Inferior parietal cortex (tissue), 1 donor: Measurements from ENCODE around the gene SCN11A.
"Not testable (repeated sequence)": the region's sequence is repeated elsewhere in the genome, so short reads cannot be mapped to it uniquely, and the experiment has no call there.

Experiments used
- DNase-seq: peaks from one replicate; pipeline ENCODE4 v3.0.0-alpha.2; 2016; ENCODE audit errors: extremely low spot score

The SCN11A gene

GRCh38 chr3:39065197-39065596 is 13.5 kb upstream of the SCN11A start:
- DNase-seq: peak; percentile 33

GRCh38 chr3:39064646-39065045 is 12.9 kb upstream of the SCN11A start:
- DNase-seq: no peak

GRCh38 chr3:39063143-39063542 is 11.4 kb upstream of the SCN11A start:
- no peak for DNase-seq

DNA sequence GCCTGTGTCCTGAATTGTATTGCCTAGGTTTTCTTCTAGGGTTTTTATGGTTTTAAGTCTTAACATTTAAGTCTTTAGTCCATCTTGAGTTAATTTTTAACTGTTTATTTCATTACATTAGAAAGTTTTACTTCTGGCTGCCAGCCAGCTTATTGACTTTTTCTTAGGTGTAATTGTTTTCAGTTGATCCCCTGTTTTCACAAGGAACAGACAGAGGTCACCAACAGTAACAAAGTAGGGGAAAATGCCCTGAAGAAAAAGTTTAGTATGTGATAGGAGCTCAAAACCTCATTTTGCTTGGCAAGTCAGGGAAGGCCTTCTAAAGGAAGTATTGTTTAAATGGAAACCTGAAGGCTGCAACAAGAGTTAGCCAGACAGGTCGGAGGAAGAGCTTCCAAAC is 10.4 kb upstream of the SCN11A start:
- no peak for DNase-seq

- not testable (repeated sequence) for DNase-seq
These were observed 9.5 kb upstream of the SCN11A start for GRCh38 chr3:39061228-39061627.

- DNase-seq: no peak
These were observed 4.4 kb upstream of the SCN11A start for GRCh38 chr3:39056151-39056550.

GRCh38 chr3:39053696-39054095 is 2.0 kb upstream of the SCN11A start:
- no peak for DNase-seq

GRCh38 chr3:39052583-39052982 is 839 bp upstream of the SCN11A start:
- no peak for DNase-seq

DNA sequence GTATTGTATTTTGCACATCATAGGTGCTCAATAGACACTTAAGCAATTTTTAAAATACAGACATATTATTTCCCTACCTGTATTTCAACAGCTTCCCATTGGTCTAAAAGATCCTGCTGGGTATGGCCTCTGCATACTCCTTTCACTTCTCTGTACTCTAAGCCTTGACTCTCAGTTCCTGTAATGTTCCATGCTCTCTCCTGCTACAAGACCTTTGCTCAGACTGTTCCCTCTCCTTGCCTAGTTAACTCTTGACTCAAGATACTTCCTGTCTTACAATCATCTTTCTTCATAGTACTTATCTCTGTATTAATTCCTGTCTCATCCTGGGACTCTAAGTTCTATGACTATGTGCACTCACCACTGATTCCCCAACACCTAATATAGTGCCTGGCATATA is 1.7 kb downstream of the SCN11A start:
- no peak for DNase-seq

DNA sequence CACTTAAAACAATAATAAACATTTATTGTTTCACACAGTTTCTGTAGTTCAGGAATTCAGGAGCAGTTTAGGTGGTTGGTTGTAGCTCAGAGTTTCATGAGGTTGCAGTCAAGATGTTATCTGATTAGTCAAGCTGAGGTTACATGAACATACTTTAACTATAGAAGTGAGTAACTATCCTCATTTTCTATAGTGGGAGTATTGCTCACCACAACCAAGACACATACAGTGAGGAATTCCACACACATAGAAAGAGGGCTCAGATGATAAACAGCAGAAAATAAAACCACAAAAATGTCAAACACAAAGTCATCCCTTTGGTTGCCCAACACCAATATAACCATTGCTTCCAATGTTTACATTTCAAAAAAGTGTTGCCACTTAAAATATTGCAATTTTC is 13.6 kb downstream of the SCN11A start:
- no peak for DNase-seq

DNA sequence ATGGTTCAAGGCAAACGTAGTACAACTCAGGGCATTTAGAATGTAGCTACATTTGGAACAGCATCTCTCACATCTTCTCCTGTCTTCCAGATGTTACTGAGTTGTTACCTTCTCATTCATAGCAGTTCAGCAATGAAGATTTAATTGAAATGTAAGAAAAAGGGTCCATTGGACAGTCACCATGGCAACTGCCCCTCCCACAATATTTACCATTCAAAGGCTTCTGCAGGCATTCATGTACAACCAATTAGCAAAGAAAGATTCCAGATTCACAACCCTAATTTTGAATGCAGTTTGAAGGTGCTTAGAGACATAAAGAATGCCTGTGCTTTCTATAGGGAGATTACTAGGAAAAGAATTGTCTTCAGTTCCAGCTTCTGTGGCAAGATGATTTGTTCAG is 22.2 kb downstream of the SCN11A start:
- DNase-seq: no peak

DNA sequence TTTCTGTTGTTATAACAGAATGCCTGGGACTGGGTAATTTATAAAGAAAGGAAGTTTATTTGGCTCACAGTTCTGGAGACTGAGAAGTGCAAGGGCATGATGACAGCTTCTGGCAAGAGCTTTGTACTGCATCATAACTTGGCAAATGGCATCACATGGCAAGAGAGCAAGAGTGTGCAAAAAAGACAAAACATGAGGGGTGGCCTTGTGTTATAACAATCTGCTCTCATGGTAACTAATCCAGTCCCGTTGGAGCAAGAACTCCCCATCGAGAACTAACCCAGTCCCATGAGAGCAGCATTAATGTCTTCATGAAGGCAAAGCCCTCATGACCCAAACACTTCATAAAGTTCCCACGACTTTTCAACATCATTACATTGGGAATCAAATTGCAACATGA is 23.2 kb downstream of the SCN11A start:
- no peak for DNase-seq

GRCh38 chr3:39025222-39025970 is 26.3 kb downstream of the SCN11A start:
- no peak for DNase-seq

- no peak for DNase-seq
These were observed 27.2 kb downstream of the SCN11A start for GRCh38 chr3:39024497-39024896.

- DNase-seq: no peak
These were observed 29.5 kb downstream of the SCN11A start for GRCh38 chr3:39022286-39022630.

GRCh38 chr3:39021465-39022285 is 30.1 kb downstream of the SCN11A start:
- no peak for DNase-seq

DNA sequence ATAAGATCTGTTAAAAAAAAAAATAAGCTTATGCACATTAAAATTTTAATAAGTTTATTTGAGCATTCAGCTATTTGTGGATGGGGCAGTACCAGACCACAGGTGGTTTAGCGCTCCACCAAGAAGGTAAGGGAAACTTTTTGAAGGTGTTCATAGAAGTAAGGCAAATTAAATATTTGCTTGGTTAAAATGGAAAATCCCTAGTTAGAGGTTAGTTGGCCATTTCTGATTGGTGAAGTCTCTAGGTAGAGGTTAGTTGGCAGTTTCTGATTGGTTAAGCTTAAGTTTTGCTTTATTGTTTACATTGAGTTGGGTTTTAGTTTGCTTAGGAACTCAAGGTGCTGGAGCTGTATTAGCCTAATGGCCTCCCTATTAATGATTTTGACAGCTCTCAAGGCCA is 30.7 kb downstream of the SCN11A start:
- DNase-seq: no peak

GRCh38 chr3:39019299-39019698 is 32.4 kb downstream of the SCN11A start:
- no peak for DNase-seq

DNA sequence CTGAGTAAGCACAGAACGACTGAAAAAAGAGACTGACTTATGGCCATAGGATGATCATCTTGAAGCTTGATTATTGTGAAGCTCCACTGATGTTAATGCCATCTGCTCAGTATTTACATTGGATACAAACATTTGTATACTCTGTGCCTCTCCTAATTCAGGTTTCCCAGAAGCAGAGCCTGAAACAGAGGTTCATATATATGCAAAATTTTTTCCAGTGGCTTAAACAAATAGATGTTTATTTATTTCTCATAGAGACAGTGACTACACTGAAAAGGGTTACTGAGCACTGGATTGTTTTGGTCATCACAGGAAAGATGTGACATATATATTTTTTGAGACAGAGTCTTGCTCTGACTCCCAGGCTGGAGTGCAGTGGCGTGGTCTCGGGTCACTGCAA is 36.3 kb downstream of the SCN11A start:
- no peak for DNase-seq

DNA sequence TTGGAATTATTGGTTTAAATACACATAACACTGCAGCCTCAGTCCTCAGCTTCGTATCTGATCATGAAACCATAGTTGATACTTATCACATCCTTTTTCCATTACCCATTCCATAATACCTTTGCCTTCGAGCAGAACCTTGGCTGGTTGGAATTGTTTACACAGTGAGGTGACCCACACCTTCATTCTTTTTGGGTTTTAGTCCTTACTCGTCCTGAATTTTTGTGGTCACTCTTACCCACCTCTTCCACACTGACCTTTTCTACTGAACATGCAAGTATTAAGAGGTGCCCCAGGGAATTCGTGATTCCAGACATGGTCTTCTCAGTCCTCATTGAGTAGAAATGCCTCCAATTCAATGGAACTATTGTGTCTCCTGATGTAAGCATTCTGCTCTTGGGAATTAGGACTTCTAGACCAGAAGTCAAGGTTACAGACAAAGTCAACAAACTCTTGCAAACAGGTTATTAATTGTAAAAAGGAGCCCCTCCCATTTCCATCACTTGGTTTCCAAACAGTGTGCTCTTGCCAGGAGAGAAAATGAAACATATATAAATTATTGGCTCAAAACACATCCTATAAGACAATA is 37.7 kb downstream of the SCN11A start:
- no peak for DNase-seq

DNA sequence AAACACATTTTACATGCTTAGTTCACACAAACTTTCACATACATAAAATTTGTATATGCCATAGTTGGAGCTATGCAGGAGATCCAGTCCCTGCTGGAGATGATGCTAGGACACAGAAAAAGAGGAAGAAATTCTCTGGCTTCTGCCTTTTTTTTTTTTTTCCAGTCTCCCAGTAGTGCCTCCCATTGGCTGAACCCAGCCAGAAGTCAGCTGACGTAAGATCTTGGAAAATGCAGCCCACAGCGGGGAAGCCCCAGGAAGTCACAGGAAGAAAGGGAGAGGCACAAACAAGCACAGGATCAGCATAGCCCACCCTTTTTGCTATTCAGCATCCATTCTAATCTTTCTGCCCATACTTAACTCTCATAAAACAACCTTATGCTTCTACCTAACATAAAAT is 38.5 kb downstream of the SCN11A start:
- DNase-seq: no peak

- no peak for DNase-seq
These were observed 40.5 kb downstream of the SCN11A start for GRCh38 chr3:39011191-39011736.

GRCh38 chr3:39005295-39005694 is 46.4 kb downstream of the SCN11A start:
- DNase-seq: no peak
